DND-41 (cell line): ENCODE measurements around the gene SMU1.

Experiments
- ATAC-seq: fragments of 200-7000 bp; cut with Tn5 transposase; 3 replicates; pipeline ENCODE4 v1.9.1; 2021; ENCODE audit warnings: low read depth; ENCODE audit not compliant: insufficient read depth
- DNase-seq: peaks from one replicate; pipeline ENCODE4 v3.0.0-alpha.2; 2020
- H2AFZ ChIP-seq: 2 replicates; pipeline ENCODE4 v1.6.0; 2012; ENCODE audit warnings: low read depth, low read length
- H3K27ac ChIP-seq: 2 replicates; pipeline ENCODE4 v1.5.1; 2012; ENCODE audit warnings: low read length, inconsistent platforms
- H3K27me3 ChIP-seq: fragments of 200-600 bp; sonication (generic); 2 replicates; pipeline ENCODE4 v1.6.0; 2012; ENCODE audit warnings: low read length, mild to moderate bottlenecking, inconsistent platforms; ENCODE audit not compliant: insufficient read depth, poor library complexity
- H3K36me3 ChIP-seq: 2 replicates; pipeline ENCODE4 v1.5.1; 2012; ENCODE audit warnings: low read length, inconsistent platforms; ENCODE audit not compliant: insufficient read depth
- H3K4me1 ChIP-seq: 2 replicates; pipeline ENCODE4 v1.5.1; 2012; ENCODE audit warnings: mild to moderate bottlenecking, low read length; ENCODE audit not compliant: insufficient read depth
- H3K4me2 ChIP-seq: 2 replicates; pipeline ENCODE4 v1.6.0; 2012; ENCODE audit warnings: mild to moderate bottlenecking, moderate library complexity, low read length, inconsistent platforms; ENCODE audit not compliant: insufficient read depth
- H3K4me3 ChIP-seq, 2 experiments: fragments of 200-600 bp in 1 of 2; shearing (Covaris generic) in 1 of 2; 2 replicates each; pipeline ENCODE4 v1.5.1; 2012 to 2016; ENCODE audit warnings: inconsistent platforms in 2 of 2, low read length in 2 of 2, mild to moderate bottlenecking in 2 of 2, low read depth in 1 of 2, moderate library complexity in 1 of 2
- H3K79me2 ChIP-seq: 2 replicates; pipeline ENCODE4 v1.6.0; 2012; ENCODE audit warnings: low read length, inconsistent platforms; ENCODE audit not compliant: insufficient read depth
- H3K9ac ChIP-seq: 2 replicates; pipeline ENCODE4 v1.6.0; 2012; ENCODE audit warnings: low read depth, mild to moderate bottlenecking, inconsistent platforms, low read length, moderate library complexity
- H3K9me3 ChIP-seq: 2 replicates; pipeline ENCODE4 v1.5.1; 2012; ENCODE audit warnings: low read length, moderate library complexity, mild to moderate bottlenecking, inconsistent platforms; ENCODE audit not compliant: insufficient read depth, severe bottlenecking
- H4K20me1 ChIP-seq: 2 replicates; pipeline ENCODE4 v1.6.0; 2012; ENCODE audit warnings: low read length; ENCODE audit not compliant: insufficient read depth
- EZH2 ChIP-seq: IDR thresholded peaks from 3 replicates; pipeline ENCODE4 v1.6.1; 2012; ENCODE audit warnings: borderline replicate concordance, low read depth, mild to moderate bottlenecking, moderate library complexity, low read length, inconsistent platforms; ENCODE audit not compliant: severe bottlenecking
- TF ChIP-seq, protein P1 (sequence below): IDR thresholded peaks from 2 replicates; pipeline ENCODE4 v1.5.1; 2012; ENCODE audit warnings: borderline replicate concordance, low read length, moderate library complexity, mild to moderate bottlenecking; ENCODE audit not compliant: poor library complexity, severe bottlenecking; ENCODE audit errors: extremely low read depth

Gene SMU1

DNA sequence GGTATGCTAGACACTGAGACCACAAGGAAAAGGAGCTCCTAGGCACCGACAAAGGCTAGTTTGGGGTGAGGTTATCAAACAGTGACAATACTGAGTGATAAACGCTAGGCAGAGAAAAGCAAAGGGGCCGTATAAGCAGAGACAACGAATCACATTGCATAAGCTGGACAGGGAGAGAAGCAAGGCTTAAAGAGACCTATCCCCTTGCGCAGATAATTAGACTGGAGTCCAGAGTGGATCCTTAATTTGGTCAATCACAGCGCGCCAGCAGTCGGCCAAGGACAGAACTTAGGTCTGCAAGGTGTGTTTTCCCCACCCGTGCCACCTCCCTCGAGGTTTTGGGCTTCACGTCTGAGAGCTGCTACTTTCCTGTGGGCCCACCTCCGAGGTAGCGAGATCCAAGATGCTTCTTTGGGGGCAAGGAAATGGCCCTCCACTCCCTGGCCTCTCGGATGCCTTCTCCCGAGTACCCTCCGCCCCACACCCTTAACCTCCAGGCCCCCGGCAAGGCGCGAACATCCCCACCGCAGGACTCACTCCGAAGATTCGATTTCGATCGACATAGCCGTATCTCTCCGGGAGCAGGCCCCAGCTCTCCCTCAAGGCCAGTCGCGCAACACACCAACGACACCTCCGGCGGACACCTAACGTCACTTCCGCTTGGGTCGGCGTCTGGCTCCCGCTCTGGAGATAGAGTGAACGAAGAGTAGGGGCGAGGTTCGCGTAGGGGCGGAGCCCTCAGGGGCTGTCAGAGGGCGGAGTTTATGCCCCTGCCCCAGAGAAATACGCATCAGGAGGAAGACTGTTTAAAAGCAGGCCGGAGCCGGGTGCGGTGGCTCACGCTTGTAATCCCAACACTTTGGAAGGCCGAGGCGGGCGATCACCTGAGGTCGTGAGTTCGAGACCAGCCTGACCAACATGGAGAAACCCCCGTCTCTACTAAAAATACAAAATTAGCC, at the start of gene SMU1:
SMU1 (minus strand) TSS at position 629 of the 959 bp plus-strand sequence; CDS start at position 563, 66 bp downstream.
- H3K79me2 ChIP-seq, result peaks cover 47% of the 10 kb centered on the region
- ATAC-seq (peak; percentile 93), DNase-seq (peak; percentile 96)
- H3K9ac ChIP-seq, result peak within 1 kb of the TSS; percentile 79
- no peaks in the 10 kb centered on the region for H3K9me3 ChIP-seq
- H3K4me2 ChIP-seq, result peak within 1 kb of the TSS; percentile 95
- peaks cover 11% of the 10 kb centered on the region; the same call in 1 of the 2 replicates for H4K20me1 ChIP-seq
- H3K36me3 ChIP-seq, result peaks cover 30% of the 10 kb centered on the region
- H3K4me1 ChIP-seq, result peaks cover 39% of the 10 kb centered on the region
- peak within 1 kb of the TSS; percentile 86 for H3K27ac ChIP-seq
- TF ChIP-seq EZH2, result no peak
- TF ChIP-seq, protein P1, sequence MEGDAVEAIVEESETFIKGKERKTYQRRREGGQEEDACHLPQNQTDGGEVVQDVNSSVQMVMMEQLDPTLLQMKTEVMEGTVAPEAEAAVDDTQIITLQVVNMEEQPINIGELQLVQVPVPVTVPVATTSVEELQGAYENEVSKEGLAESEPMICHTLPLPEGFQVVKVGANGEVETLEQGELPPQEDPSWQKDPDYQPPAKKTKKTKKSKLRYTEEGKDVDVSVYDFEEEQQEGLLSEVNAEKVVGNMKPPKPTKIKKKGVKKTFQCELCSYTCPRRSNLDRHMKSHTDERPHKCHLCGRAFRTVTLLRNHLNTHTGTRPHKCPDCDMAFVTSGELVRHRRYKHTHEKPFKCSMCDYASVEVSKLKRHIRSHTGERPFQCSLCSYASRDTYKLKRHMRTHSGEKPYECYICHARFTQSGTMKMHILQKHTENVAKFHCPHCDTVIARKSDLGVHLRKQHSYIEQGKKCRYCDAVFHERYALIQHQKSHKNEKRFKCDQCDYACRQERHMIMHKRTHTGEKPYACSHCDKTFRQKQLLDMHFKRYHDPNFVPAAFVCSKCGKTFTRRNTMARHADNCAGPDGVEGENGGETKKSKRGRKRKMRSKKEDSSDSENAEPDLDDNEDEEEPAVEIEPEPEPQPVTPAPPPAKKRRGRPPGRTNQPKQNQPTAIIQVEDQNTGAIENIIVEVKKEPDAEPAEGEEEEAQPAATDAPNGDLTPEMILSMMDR, result no peak
- peak within 1 kb of the TSS; percentile 84 for H2AFZ ChIP-seq
- H3K4me3 ChIP-seq, result peak within 1 kb of the TSS; percentile 75 to 89
- no peaks in the 10 kb centered on the region for H3K27me3 ChIP-seq

DNA sequence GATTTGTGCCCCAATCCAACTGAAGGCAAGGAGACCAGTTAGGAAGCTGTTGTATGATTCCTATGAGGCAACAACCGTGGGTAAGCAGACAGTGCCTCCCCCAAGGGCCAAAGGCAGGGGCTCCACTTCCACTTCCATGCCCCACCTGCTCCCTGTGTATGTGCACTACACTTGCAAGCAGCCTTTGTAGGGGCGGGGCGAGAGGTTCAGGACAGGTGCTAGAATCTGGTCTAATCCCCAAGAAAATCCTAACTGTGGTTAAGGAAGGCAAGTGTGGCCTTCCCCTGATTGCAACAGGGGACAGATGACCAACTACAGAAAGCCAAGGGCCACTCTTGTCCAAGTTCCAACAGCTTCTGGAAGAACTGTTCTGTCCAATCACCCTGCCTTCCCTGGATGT, 49.0 kb upstream of the SMU1 start:
- no peak overlapping the region for H3K4me2 ChIP-seq
- no peaks in the 10 kb centered on the region for H3K9me3 ChIP-seq
- H4K20me1 ChIP-seq, result no peaks in the 10 kb centered on the region
- no peak overlapping the region for H2AFZ ChIP-seq
- peaks cover 13% of the 10 kb centered on the region; the same call in 1 of the 2 replicates for H3K36me3 ChIP-seq
- no peak overlapping the region for H3K27ac ChIP-seq
- ATAC-seq (no peak), DNase-seq (no peak)
- H3K4me1 ChIP-seq, result no peaks in the 10 kb centered on the region
- H3K4me3 ChIP-seq, result no peak overlapping the region
- no peaks in the 10 kb centered on the region for H3K27me3 ChIP-seq
- no peak overlapping the region for H3K9ac ChIP-seq
- no peaks in the 10 kb centered on the region for H3K79me2 ChIP-seq
- TF ChIP-seq, protein P1, result no peak
- TF ChIP-seq EZH2, result no peak

DNA sequence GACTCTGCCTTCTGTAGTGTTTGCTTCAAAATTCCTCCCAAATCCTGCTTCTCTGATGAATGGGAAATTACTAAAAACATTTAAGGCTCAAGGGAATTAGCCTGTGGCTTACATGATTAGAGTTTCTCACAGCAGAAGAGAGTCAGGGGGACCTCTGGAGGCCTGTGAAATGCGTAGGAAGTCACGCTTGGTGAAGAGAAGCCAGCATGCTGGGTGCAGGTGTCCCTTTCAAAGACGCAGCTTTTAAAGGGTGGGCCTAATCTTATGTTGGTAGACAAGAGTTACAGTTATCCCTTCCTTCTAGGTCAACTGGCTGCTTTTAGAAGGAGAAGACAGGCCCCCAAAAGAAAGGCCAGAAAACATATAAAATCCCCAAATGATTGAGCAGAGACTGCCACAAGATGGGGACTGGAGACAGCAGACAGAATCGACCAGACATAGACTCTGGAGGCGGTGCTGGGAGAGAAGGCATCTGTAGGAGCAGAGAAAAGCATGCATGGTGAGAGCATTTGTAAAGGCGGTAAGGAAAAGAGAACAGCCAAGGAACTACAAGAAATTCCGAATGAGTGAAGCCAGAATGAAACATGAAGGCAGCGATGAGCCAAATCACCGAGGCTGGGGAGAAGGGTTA, 48.4 kb upstream of the SMU1 start:
- peaks cover 10% of the 10 kb centered on the region for H3K36me3 ChIP-seq
- H3K27me3 ChIP-seq, result no peaks in the 10 kb centered on the region
- H3K9ac ChIP-seq, result no peak overlapping the region
- TF ChIP-seq, protein P1, result no peak
- TF ChIP-seq EZH2, result no peak
- no peaks in the 10 kb centered on the region for H3K9me3 ChIP-seq
- H3K4me3 ChIP-seq, result no peak overlapping the region
- H3K4me1 ChIP-seq, result no peaks in the 10 kb centered on the region
- H3K4me2 ChIP-seq, result no peak overlapping the region
- H3K27ac ChIP-seq, result no peak overlapping the region
- no peak overlapping the region for H2AFZ ChIP-seq
- DNase-seq (no peak), ATAC-seq (no peak)
- H4K20me1 ChIP-seq, result no peaks in the 10 kb centered on the region
- no peaks in the 10 kb centered on the region for H3K79me2 ChIP-seq
